ENCODE data around the gene IL19.
"Not testable (repeated sequence)": the region's sequence is repeated elsewhere in the genome, so short reads cannot be mapped to it uniquely, and the experiment has no call there.

Gene IL19

GRCh38 chr1:206739411-206740076, 31.0 kb upstream of the IL19 start:
- in situ Hi-C loops (cut with HindIII; ENCODE audit: low sequenced_read_pairs): no loop called here

GRCh38 chr1:206741142-206741701, 29.4 kb upstream of the IL19 start:
- in situ Hi-C loops (cut with HindIII; ENCODE audit: low sequenced_read_pairs): no loop called here

- in situ Hi-C loops (cut with HindIII; ENCODE audit: low sequenced_read_pairs): no loop called here
Measured at GRCh38 chr1:206742719-206743383, 27.7 kb upstream of the IL19 start.

GRCh38 chr1:206744683-206745082, 25.9 kb upstream of the IL19 start:
- in situ Hi-C loops (cut with HindIII; ENCODE audit: low sequenced_read_pairs): no loop called here

- in situ Hi-C loops (cut with HindIII; ENCODE audit: low sequenced_read_pairs): no loop called here
Measured at GRCh38 chr1:206745301-206745700, 25.3 kb upstream of the IL19 start.

GRCh38 chr1:206748348-206749030, 22.1 kb upstream of the IL19 start:
- in situ Hi-C loops (cut with HindIII; ENCODE audit: low sequenced_read_pairs): no loop called here

GRCh38 chr1:206751891-206752290, 18.7 kb upstream of the IL19 start:
- in situ Hi-C loops (cut with HindIII; ENCODE audit: low sequenced_read_pairs): no loop called here

GRCh38 chr1:206752481-206752880, 18.1 kb upstream of the IL19 start:
- in situ Hi-C loops (cut with HindIII; ENCODE audit: low sequenced_read_pairs): no loop called here

GRCh38 chr1:206753141-206753540, 17.4 kb upstream of the IL19 start:
- in situ Hi-C loops (cut with HindIII; ENCODE audit: low sequenced_read_pairs): no loop called here

- in situ Hi-C loops (cut with HindIII; ENCODE audit: low sequenced_read_pairs): no loop called here
Measured at GRCh38 chr1:206754011-206754410, 16.6 kb upstream of the IL19 start.

- in situ Hi-C loops (cut with HindIII; ENCODE audit: low sequenced_read_pairs): no loop called here
Measured at GRCh38 chr1:206757524-206758266, 12.9 kb upstream of the IL19 start.

GRCh38 chr1:206760590-206760989, 10.0 kb upstream of the IL19 start:
- in situ Hi-C loops (cut with HindIII; ENCODE audit: low sequenced_read_pairs): no loop called here

- in situ Hi-C loops (cut with HindIII; ENCODE audit: low sequenced_read_pairs): no loop called here
Measured at GRCh38 chr1:206761159-206761768, 9.3 kb upstream of the IL19 start.

- in situ Hi-C loops (cut with HindIII; ENCODE audit: low sequenced_read_pairs): not testable (repeated sequence)
Measured at GRCh38 chr1:206762741-206763364, 7.7 kb upstream of the IL19 start.

GRCh38 chr1:206765771-206766170, 4.8 kb upstream of the IL19 start:
- in situ Hi-C loops (cut with HindIII; ENCODE audit: low sequenced_read_pairs): not testable (repeated sequence)

GRCh38 chr1:206766251-206766856, 4.2 kb upstream of the IL19 start:
- in situ Hi-C loops (cut with HindIII; ENCODE audit: low sequenced_read_pairs): no loop called here

- in situ Hi-C loops (cut with HindIII; ENCODE audit: low sequenced_read_pairs): no loop called here
Measured at GRCh38 chr1:206768472-206769303, 1.9 kb upstream of the IL19 start.

GRCh38 chr1:206769304-206769731, 1.3 kb upstream of the IL19 start:
- in situ Hi-C loops (cut with HindIII; ENCODE audit: low sequenced_read_pairs): no loop called here

GRCh38 chr1:206771338-206771692, 742 bp downstream of the IL19 start:
- in situ Hi-C loops (cut with HindIII; ENCODE audit: low sequenced_read_pairs): no loop called here
